Adrenal gland (tissue), 12 donors: ENCODE measurements around the gene PIK3R1. TPM values are rescaled to one million over a fixed set of nuclear protein-coding genes. Genes with fewer than 3 reads are reported as not detected.
A peak's percentile ranks its signal among the peaks of the same experiment; 100 is the strongest.

Experiments used
- DNase-seq, 7 donors: peaks; one replicate each; pipeline ENCODE4 v3.0.0-alpha.2; 2019 to 2020
- H3K27ac ChIP-seq, 5 donors: fragments of 200-600 bp; sonication (generic) in 4 of 5; 1 replicate in 3 of 5; 2 replicates in 2 of 5; pipeline versions ENCODE4 v1.5.1 to v1.8.0; 2016 to 2020; ENCODE audit warnings: mild to moderate bottlenecking in 1 of 5
- H3K27me3 ChIP-seq: fragments of 200-600 bp; 2 replicates; pipeline ENCODE4 v1.8.0; 2021
- H3K36me3 ChIP-seq, 2 donors: fragments of 200-600 bp; replicated peaks in 1 of 2; 1 replicate in 1 of 2; 2 replicates in 1 of 2; pipeline versions ENCODE4 v1.5.1 to v1.8.0; 2018 to 2022
- H3K4me1 ChIP-seq, 2 donors: fragments of 200-600 bp; replicated peaks in 1 of 2; 1 replicate in 1 of 2; 2 replicates in 1 of 2; pipeline versions ENCODE4 v1.5.1 to v1.8.0; 2018 to 2021
- H3K4me3 ChIP-seq, 4 donors: fragments of 200-600 bp; sonication (generic) in 3 of 4; one replicate each; pipeline ENCODE4 v1.5.1; 2016 to 2018
- H3K9me3 ChIP-seq, 3 donors: fragments of 200-600 bp; sonication (generic) in 1 of 3; replicated peaks in 1 of 3; 1 replicate in 2 of 3; 2 replicates in 1 of 3; pipeline versions ENCODE4 v1.5.1 to v1.8.0; 2016 to 2021
- POLR2A ChIP-seq, 2 donors: fragments of 450-650 bp; IDR thresholded peaks; one replicate each; pipeline ENCODE4 v1.6.1; 2017; ENCODE audit warnings: antibody characterized with exemption in 2 of 2, mild to moderate bottlenecking in 2 of 2, moderate library complexity in 1 of 2
- WGBS, 4 donors: extraction: QIAGEN DNeasy Blood & Tissue Kit in 2 of 4; methylation state at CpG; one replicate each; pipeline versions ENCODE4 v1.1.5 to v1.1.7; 2013 to 2017; 5-methylcytosine and 5-hydroxymethylcytosine counted together
- intact Hi-C, 2 donors: fragments of 100-400 bp; cut with DNase I; formaldehyde crosslinking; loops; one replicate each; pipeline versions ENCODE4 v1.14.1 to v1.15.0; 2022 to 2023
- polyA plus RNA-seq, 3 donors: library from polyadenylated mRNA; stranded (reverse); fragments of 200-250 nt in 2 of 3; fragments of 350-450 nt in 1 of 3; fragmentation: Illumina TruSeq in 1 of 3; extraction: RNeasy Lipid Tissue Mini Kit (QIAGEN cat#74804) in 1 of 3; gene quantifications; one replicate each; pipeline ENCODE4 v1.2.3, GENCODE V29; 2013 to 2014
- total RNA-seq, 9 donors: library from RNA; depleted of rRNA in 4 of 9; stranded (reverse); fragments of >200 nt in 4 of 9; fragments of 120-200 nt in 1 of 9; fragmentation: NEBNext Ultra II Directional in 1 of 9; extraction: Animal tissue kit (Norgen Biotek cat#: 25700) in 1 of 9; gene quantifications; one replicate each; pipeline versions ENCODE4 v1.1.0 to v1.2.4, GENCODE V29; 2013 to 2023
- TF ChIP-seq, protein P1 (sequence below), 6 experiments: fragments of 450-650 bp in 4 of 6; fragments of 200-600 bp in 2 of 6; sonication (generic) in 1 of 6; IDR thresholded peaks; 1 replicate in 5 of 6; 2 replicates in 1 of 6; pipeline versions ENCODE4 v1.5.1 to v1.8.0; 2016 to 2021; ENCODE audit warnings: antibody characterized with exemption in 6 of 6, mild to moderate bottlenecking in 2 of 6, moderate library complexity in 1 of 6
- donor health status: healthy with polysubstance abuse.
- donor health status: Bipolar disorder and iron deficiency.
- donor health status: DM: yes; HTN: yes; CAD: no.
- donor health status: DM: no; HTN: no; CAD: no.
- donor health status: DM: no; HTN: no; CAD: no.
- donor health status: DM: yes; HTN: yes; CAD: no.

Gene PIK3R1
- total and polyA plus RNA-seq, 12 donors = 4.9 to 110 (median 48.2) TPM

- Histone ChIP-seq H3K4me1 (peaks cover 10 to 75% of the 10 kb centered on the region in 2 donors), H3K9me3 (no peaks in the 10 kb centered on the region), H3K36me3 (peaks cover 0 to 17% of the 10 kb centered on the region in 2 donors), H3K27me3 (no peaks in the 10 kb centered on the region), H3K27ac (no peak overlapping the region), H3K4me3 (no peak overlapping the region)
- 75 to 86% (median 82%) methylated on average over 4 of the region's 4 CpGs for WGBS, 4 donors
- no peak for TF ChIP-seq POLR2A (IDR thresholded peaks at IDR 0.05)
- TF ChIP-seq, protein P1, sequence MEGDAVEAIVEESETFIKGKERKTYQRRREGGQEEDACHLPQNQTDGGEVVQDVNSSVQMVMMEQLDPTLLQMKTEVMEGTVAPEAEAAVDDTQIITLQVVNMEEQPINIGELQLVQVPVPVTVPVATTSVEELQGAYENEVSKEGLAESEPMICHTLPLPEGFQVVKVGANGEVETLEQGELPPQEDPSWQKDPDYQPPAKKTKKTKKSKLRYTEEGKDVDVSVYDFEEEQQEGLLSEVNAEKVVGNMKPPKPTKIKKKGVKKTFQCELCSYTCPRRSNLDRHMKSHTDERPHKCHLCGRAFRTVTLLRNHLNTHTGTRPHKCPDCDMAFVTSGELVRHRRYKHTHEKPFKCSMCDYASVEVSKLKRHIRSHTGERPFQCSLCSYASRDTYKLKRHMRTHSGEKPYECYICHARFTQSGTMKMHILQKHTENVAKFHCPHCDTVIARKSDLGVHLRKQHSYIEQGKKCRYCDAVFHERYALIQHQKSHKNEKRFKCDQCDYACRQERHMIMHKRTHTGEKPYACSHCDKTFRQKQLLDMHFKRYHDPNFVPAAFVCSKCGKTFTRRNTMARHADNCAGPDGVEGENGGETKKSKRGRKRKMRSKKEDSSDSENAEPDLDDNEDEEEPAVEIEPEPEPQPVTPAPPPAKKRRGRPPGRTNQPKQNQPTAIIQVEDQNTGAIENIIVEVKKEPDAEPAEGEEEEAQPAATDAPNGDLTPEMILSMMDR (IDR thresholded peaks at IDR 0.05) = no peak
- DNase-seq = no peak
- intact Hi-C loops = no loop called here
Observed at GRCh38 chr5:68222824-68223354, 7.3 kb downstream of the PIK3R1 start.

- H3K9me3 ChIP-seq = no peaks in the 10 kb centered on the region
- no peak overlapping the region for H3K4me3 ChIP-seq
- H3K4me1 ChIP-seq = peaks cover 10 to 65% of the 10 kb centered on the region in 2 donors
- peaks cover 0 to 17% of the 10 kb centered on the region in 2 donors for H3K36me3 ChIP-seq
- no peaks in the 10 kb centered on the region for H3K27me3 ChIP-seq
- no peak for DNase-seq
- no peak for TF ChIP-seq POLR2A (IDR thresholded peaks at IDR 0.05)
- TF ChIP-seq, protein P1 (IDR thresholded peaks at IDR 0.05) = no peak
- H3K27ac ChIP-seq = no peak overlapping the region
- intact Hi-C loops = no loop called here
Observed at GRCh38 chr5:68223904-68224303, 8.3 kb downstream of the PIK3R1 start.

DNA sequence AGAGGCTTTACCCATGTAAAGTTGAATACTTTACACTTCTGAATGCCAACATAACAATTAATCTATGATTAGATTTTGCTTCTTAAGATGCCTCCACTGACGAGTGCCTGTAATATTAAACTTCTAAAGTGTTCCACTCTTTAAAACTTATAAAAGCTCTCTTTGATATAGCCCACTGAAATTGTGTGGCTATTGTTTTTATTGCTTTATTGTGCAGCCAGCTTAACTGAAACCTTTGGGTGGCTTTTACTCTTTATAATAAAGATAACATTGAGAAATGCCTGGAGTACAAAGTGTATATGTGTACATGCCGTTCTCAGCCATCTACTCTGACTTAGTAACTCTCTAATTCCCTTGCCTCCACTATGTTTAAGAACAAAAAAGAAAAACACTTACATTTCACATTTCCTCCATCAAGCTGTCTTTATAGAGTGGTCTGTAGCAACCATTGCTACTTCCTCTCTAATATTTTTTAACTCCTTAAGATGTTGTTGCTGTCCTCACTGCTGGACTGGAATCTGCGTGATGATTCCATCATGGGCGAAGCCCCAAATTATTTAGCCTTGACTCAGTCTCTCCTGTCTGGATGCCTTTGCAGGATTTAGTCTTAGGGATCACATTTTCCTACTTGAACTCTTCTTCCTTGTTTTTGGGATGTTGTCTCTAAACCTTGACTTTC is 9.1 kb downstream of the PIK3R1 start:
- peaks cover 0 to 17% of the 10 kb centered on the region in 2 donors for H3K36me3 ChIP-seq
- intact Hi-C loops = no loop called here
- 42 to 54% (median 48%) methylated on average over 4 of the region's 4 CpGs for WGBS, 4 donors
- H3K4me3 ChIP-seq = peak overlapping the region in 1 of 4 donors; percentile 17
- no peaks in the 10 kb centered on the region for H3K9me3 ChIP-seq
- H3K27me3 ChIP-seq = no peaks in the 10 kb centered on the region
- H3K4me1 ChIP-seq = peaks cover 10 to 67% of the 10 kb centered on the region in 2 donors
- TF ChIP-seq, protein P1 (IDR thresholded peaks at IDR 0.05) = no peak
- no peak for TF ChIP-seq POLR2A (IDR thresholded peaks at IDR 0.05)
- no peak for DNase-seq
- H3K27ac ChIP-seq = peak overlapping the region in 4 of 5 donors; percentile 9 to 59 (median 21)

- peak; percentile 70 to 94 (median 90) for DNase-seq
- H3K36me3 ChIP-seq = peaks cover 0 to 20% of the 10 kb centered on the region in 2 donors
- 51 to 60% (median 57%) methylated on average over 12 of the region's 12 CpGs for WGBS, 4 donors
- peak overlapping the region in 1 of 4 donors; percentile 17 for H3K4me3 ChIP-seq
- H3K4me1 ChIP-seq = peaks cover 10 to 65% of the 10 kb centered on the region in 2 donors
- TF ChIP-seq POLR2A (IDR thresholded peaks at IDR 0.05) = no peak
- TF ChIP-seq, protein P1 (IDR thresholded peaks at IDR 0.05) = no peak
- no peaks in the 10 kb centered on the region for H3K9me3 ChIP-seq
- intact Hi-C loops = no loop called here
- no peaks in the 10 kb centered on the region for H3K27me3 ChIP-seq
- peak overlapping the region in 3 of 5 donors; percentile 14 to 82 (median 20) for H3K27ac ChIP-seq
Observed at GRCh38 chr5:68225188-68225910, 9.8 kb downstream of the PIK3R1 start.
